GM18867 (cell line): Measurements from ENCODE around the gene GPR15LG.
A peak's percentile ranks its signal among the peaks of the same experiment; 100 is the strongest.

Experiments
- ATAC-seq: cut with Tn5 transposase; IDR thresholded peaks from one replicate; pipeline ENCODE4 v1.9.1; 2021; ENCODE audit warnings: mild to moderate bottlenecking, moderate library complexity; ENCODE audit not compliant: unreplicated experiment

The GPR15LG gene

GRCh38 chr10:84213076-84213475, 39.5 kb downstream of the GPR15LG start:
- no peak for ATAC-seq

GRCh38 chr10:84214046-84214572, 40.5 kb downstream of the GPR15LG start:
- ATAC-seq = peak; percentile 25

GRCh38 chr10:84214612-84215235, 41.1 kb downstream of the GPR15LG start:
- ATAC-seq = peak; percentile 86

- no peak for ATAC-seq
Measured at GRCh38 chr10:84216834-84217233, 43.2 kb downstream of the GPR15LG start.

- no peak for ATAC-seq
Measured at GRCh38 chr10:84217746-84218145, 44.1 kb downstream of the GPR15LG start.

GRCh38 chr10:84221916-84222315, 48.3 kb downstream of the GPR15LG start:
- no peak for ATAC-seq

GRCh38 chr10:84224411-84225028, 50.9 kb downstream of the GPR15LG start:
- ATAC-seq = no peak

- ATAC-seq = no peak
Measured at GRCh38 chr10:84225427-84226173, 52.0 kb downstream of the GPR15LG start, which contains the start of gene LRIT2. LRIT2 (minus strand) TSS chr10:84225544; CDS start chr10:84225520, 24 bp downstream.

GRCh38 chr10:84226616-84227015, 53.0 kb downstream of the GPR15LG start:
- no peak for ATAC-seq

- ATAC-seq = no peak
Measured at GRCh38 chr10:84227810-84228209, 54.2 kb downstream of the GPR15LG start.

GRCh38 chr10:84230359-84230758, 56.8 kb downstream of the GPR15LG start:
- no peak for ATAC-seq

- ATAC-seq = no peak
Measured at GRCh38 chr10:84232376-84232775, 58.8 kb downstream of the GPR15LG start.

GRCh38 chr10:84233940-84234339, 60.3 kb downstream of the GPR15LG start:
- no peak for ATAC-seq

- no peak for ATAC-seq
Measured at GRCh38 chr10:84234479-84234878, 60.9 kb downstream of the GPR15LG start.
